Uterus (tissue), 2 donors: ENCODE measurements around the gene ANKRD37.

Experiments
- CTCF ChIP-seq, 4 experiments: fragments of 200-600 bp in 2 of 4; fragments of 450-650 bp in 2 of 4; sonication (generic) in 2 of 4; IDR thresholded peaks; one replicate each; pipeline ENCODE4 v1.5.1; 2016 to 2019; ENCODE audit warnings: antibody characterized with exemption in 4 of 4, mild to moderate bottlenecking in 2 of 4, moderate library complexity in 1 of 4
- POLR2A ChIP-seq, 2 donors: fragments of 450-650 bp; IDR thresholded peaks; one replicate each; pipeline ENCODE4 v1.6.1; 2016; ENCODE audit warnings: antibody characterized with exemption in 2 of 2, mild to moderate bottlenecking in 1 of 2, moderate library complexity in 1 of 2

- TF ChIP-seq CTCF (IDR thresholded peaks at IDR 0.05) (no peak), POLR2A (IDR thresholded peaks at IDR 0.05) (no peak)
These were observed 22.1 kb upstream of the ANKRD37 start for GRCh38 chr4:185374573-185374972.
